Thyroid gland (tissue), 4 donors: ENCODE measurements around the gene AHI1. TPM values are rescaled to one million over a fixed set of nuclear protein-coding genes. Genes with fewer than 3 reads are reported as not detected.

Source experiments
- DNase-seq, 2 donors: peaks; one replicate each; pipeline ENCODE4 v3.0.0-alpha.2; 2019
- H3K27ac ChIP-seq, 3 donors: fragments of 200-600 bp; sonication (generic); 1 replicate in 2 of 3; 2 replicates in 1 of 3; pipeline ENCODE4 v1.5.1; 2016 to 2019; ENCODE audit warnings: mild to moderate bottlenecking in 1 of 3, moderate library complexity in 1 of 3
- H3K27me3 ChIP-seq: fragments of 200-600 bp; sonication (generic); one replicate; pipeline ENCODE4 v1.5.1; 2019
- H3K36me3 ChIP-seq, 2 donors: fragments of 200-600 bp; sonication (generic); one replicate each; pipeline ENCODE4 v1.5.1; 2016 to 2019
- H3K4me1 ChIP-seq, 2 donors: fragments of 200-600 bp; sonication (generic); one replicate each; pipeline ENCODE4 v1.5.1; 2017 to 2019
- H3K4me3 ChIP-seq, 3 donors: fragments of 200-600 bp; sonication (generic); replicated peaks in 1 of 3; 1 replicate in 2 of 3; 2 replicates in 1 of 3; pipeline ENCODE4 v1.5.1; 2016; ENCODE audit warnings: mild to moderate bottlenecking in 1 of 3
- H3K9me3 ChIP-seq: fragments of 200-600 bp; sonication (generic); one replicate; pipeline ENCODE4 v1.5.1; 2017
- POLR2A ChIP-seq, 2 donors: fragments of 450-650 bp; IDR thresholded peaks; one replicate each; pipeline ENCODE4 v1.6.1; 2017; ENCODE audit warnings: antibody characterized with exemption in 2 of 2, mild to moderate bottlenecking in 2 of 2, moderate library complexity in 1 of 2
- WGBS, 2 donors: methylation state at CpG; one replicate each; pipeline ENCODE4 v1.1.5; 2017; 5-methylcytosine and 5-hydroxymethylcytosine counted together
- intact Hi-C: fragments of 100-400 bp; cut with DNase I; formaldehyde crosslinking; loops from one replicate; pipeline ENCODE4 v1.15.1; 2023
- total RNA-seq, 4 donors: library from RNA; depleted of rRNA; stranded (reverse); fragments of >200 nt; gene quantifications; one replicate each; pipeline ENCODE4 v1.2.3, GENCODE V29; 2016
- TF ChIP-seq, protein P1 (sequence below), 6 experiments: fragments of 200-600 bp in 3 of 6; fragments of 450-650 bp in 3 of 6; sonication (generic) in 3 of 6; IDR thresholded peaks; one replicate each; pipeline ENCODE4 v1.5.1; 2016 to 2019; ENCODE audit warnings: antibody characterized with exemption in 6 of 6, mild to moderate bottlenecking in 2 of 6, inconsistent platforms in 1 of 6, moderate library complexity in 1 of 6

The AHI1 gene
- total RNA-seq, 4 donors from 2014 or later = 25.5 to 53.3 (median 42.1) TPM

DNA sequence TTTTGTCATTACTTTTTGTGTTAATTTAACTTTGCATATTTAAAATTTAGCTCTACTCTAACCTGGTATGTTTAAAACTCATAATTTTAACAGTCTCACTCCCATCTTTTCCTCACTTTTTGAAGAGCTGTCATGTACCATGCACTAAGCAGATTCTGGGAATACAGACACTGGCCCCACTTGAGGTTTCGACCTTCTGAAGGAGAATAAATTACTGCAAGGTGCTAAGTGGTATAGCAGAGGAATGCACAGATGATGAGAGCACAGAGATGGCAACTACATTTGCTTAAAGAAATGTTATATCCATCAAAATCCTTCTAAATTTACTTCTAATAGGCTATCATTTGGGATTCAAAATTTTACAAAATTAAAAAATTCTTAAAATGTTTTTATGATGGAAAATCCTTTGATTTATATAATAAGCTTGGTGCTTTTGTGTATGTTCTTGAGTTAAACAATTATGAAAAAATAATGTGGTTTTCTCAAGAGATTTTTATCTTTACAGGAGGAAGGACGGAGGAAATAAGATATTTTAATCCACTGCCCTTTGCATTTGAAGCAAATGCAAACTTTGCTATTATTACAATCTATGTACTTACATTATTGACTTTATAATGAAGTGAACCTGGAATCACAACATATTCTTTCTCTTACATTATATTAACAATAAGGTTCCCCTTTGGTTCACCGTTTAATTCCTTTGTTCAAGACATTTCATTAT lies 79.3 kb downstream of the AHI1 start:
- intact Hi-C loops = no loop called here
- no peaks in the 10 kb centered on the region for H3K4me1 ChIP-seq
- no peak for TF ChIP-seq POLR2A (IDR thresholded peaks at IDR 0.05)
- TF ChIP-seq, protein P1, sequence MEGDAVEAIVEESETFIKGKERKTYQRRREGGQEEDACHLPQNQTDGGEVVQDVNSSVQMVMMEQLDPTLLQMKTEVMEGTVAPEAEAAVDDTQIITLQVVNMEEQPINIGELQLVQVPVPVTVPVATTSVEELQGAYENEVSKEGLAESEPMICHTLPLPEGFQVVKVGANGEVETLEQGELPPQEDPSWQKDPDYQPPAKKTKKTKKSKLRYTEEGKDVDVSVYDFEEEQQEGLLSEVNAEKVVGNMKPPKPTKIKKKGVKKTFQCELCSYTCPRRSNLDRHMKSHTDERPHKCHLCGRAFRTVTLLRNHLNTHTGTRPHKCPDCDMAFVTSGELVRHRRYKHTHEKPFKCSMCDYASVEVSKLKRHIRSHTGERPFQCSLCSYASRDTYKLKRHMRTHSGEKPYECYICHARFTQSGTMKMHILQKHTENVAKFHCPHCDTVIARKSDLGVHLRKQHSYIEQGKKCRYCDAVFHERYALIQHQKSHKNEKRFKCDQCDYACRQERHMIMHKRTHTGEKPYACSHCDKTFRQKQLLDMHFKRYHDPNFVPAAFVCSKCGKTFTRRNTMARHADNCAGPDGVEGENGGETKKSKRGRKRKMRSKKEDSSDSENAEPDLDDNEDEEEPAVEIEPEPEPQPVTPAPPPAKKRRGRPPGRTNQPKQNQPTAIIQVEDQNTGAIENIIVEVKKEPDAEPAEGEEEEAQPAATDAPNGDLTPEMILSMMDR (IDR thresholded peaks at IDR 0.05) = no peak
- no peaks in the 10 kb centered on the region for H3K9me3 ChIP-seq
- DNase-seq = no peak
- H3K27ac ChIP-seq = no peak overlapping the region
- H3K27me3 ChIP-seq = no peaks in the 10 kb centered on the region
- 94 to 95% methylated on average over 3 of the region's 3 CpGs for WGBS, 2 donors
- H3K4me3 ChIP-seq = no peak overlapping the region
- no peaks in the 10 kb centered on the region for H3K36me3 ChIP-seq

DNA sequence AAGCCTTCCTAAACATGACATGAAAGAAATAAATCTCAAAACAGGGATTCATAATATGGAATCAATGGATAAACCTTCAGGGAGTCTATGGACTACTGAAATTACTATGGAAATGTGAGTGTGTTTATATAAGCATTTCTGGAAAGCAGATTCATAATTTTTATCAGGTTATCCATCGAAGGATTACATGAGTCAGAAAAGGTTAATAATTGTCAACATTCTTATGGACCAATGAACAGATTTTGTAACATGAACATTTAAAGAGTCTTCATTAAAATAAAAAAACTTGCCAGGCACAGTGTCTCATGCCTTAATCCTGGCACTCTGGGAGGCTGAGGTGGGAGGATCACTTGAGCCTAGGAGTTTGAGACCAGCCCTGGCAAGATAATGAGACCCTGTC lies 84.8 kb downstream of the AHI1 start:
- TF ChIP-seq, protein P1 (IDR thresholded peaks at IDR 0.05) = no peak
- TF ChIP-seq POLR2A (IDR thresholded peaks at IDR 0.05) = no peak
- H3K36me3 ChIP-seq = peaks cover 5 to 6% of the 10 kb centered on the region in 2 donors
- intact Hi-C loops = no loop called here

DNA sequence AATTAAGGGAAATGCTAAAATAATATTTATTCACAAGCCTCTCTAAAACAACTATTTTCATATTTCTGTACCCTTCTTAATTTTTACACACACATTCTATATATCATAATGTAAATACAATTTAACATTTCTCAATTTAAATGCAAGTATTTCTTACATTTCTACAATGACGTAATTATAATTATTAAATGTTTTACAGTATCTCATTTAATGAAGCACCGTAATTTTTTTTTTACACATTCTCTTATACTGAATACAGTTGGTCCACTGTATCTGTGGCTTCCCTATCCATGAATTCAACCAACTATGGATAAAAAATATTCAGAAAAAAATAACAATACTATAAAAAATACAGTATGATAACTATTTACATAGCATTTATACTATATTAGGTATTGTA lies 85.7 kb downstream of the AHI1 start:
- 96 to 98% methylated on average over 2 of the region's 2 CpGs for WGBS, 2 donors
- H3K27me3 ChIP-seq = no peaks in the 10 kb centered on the region
- no peak for TF ChIP-seq POLR2A (IDR thresholded peaks at IDR 0.05)
- TF ChIP-seq, protein P1 (IDR thresholded peaks at IDR 0.05) = no peak
- H3K27ac ChIP-seq = no peak overlapping the region
- H3K9me3 ChIP-seq = no peaks in the 10 kb centered on the region
- no peak overlapping the region for H3K4me3 ChIP-seq
- no peaks in the 10 kb centered on the region for H3K4me1 ChIP-seq
- no peak for DNase-seq
- intact Hi-C loops = no loop called here
- H3K36me3 ChIP-seq = peaks cover 5 to 6% of the 10 kb centered on the region in 2 donors

More for the DNA sequence above, 84.8 kb downstream of the AHI1 start:
- no peak overlapping the region for H3K4me3 ChIP-seq
- no peaks in the 10 kb centered on the region for H3K27me3 ChIP-seq
- no peaks in the 10 kb centered on the region for H3K9me3 ChIP-seq
- WGBS, 2 donors = 94 to 100% methylated on average over 1 of the region's 1 CpG
- no peak overlapping the region for H3K27ac ChIP-seq
- DNase-seq = no peak
- H3K4me1 ChIP-seq = no peaks in the 10 kb centered on the region

DNA sequence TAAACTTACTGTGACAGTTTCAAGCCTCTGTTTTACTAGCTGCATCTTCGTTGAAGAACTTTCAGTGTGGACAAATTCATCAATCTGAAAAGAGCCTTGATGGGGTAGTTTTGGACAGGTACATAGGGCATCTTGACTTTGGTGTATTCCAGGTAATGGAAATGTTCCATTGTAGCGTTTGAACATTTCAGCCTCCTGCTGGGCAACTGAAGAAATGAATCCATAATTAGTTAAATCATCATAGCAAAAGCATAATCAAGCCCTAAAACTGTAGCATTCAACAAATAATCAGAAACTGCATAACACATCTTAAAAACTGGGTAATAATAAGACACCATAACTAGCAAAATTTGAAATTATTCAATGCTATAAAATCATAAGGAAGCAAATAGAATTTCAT lies 86.2 kb downstream of the AHI1 start:
- TF ChIP-seq POLR2A (IDR thresholded peaks at IDR 0.05) = no peak
- TF ChIP-seq, protein P1 (IDR thresholded peaks at IDR 0.05) = no peak
- H3K4me1 ChIP-seq = no peaks in the 10 kb centered on the region
- no peak for DNase-seq
- WGBS, 2 donors = 88 to 90% methylated on average over 2 of the region's 2 CpGs
- H3K27me3 ChIP-seq = no peaks in the 10 kb centered on the region
- no peak overlapping the region for H3K4me3 ChIP-seq
- H3K9me3 ChIP-seq = no peaks in the 10 kb centered on the region
- H3K36me3 ChIP-seq = peaks cover 5 to 6% of the 10 kb centered on the region in 2 donors
- H3K27ac ChIP-seq = no peak overlapping the region
- intact Hi-C loops = no loop called here

DNA sequence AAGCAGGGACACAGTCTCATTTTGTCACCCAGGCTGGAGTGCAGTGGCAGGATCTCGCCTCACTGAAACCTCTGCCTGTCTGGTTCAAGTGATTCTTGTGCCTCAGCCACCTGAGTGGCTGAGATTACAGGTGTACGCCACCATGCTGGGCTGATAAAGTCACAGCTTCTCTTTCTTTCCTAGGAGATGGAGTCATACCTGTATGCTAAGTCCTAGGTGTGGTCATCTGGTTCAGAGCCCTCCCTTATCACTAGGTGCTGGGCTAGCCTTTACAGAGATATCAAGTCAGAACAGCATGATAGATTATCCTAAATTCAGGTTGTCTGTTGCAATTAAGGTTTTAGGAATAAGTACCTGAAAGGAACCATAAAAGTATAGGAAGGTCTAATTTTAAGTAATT lies 86.7 kb downstream of the AHI1 start:
- WGBS, 2 donors = 100% methylated on average over 2 of the region's 2 CpGs
- H3K27ac ChIP-seq = no peak overlapping the region
- no peak overlapping the region for H3K4me3 ChIP-seq
- intact Hi-C loops = no loop called here
- peaks cover 5 to 6% of the 10 kb centered on the region in 2 donors for H3K36me3 ChIP-seq
- H3K9me3 ChIP-seq = no peaks in the 10 kb centered on the region
- H3K27me3 ChIP-seq = no peaks in the 10 kb centered on the region
- H3K4me1 ChIP-seq = no peaks in the 10 kb centered on the region
- DNase-seq = no peak
- TF ChIP-seq POLR2A (IDR thresholded peaks at IDR 0.05) = no peak
- TF ChIP-seq, protein P1 (IDR thresholded peaks at IDR 0.05) = no peak
